GM18867 (cell line): Measurements from ENCODE around the gene RAPGEF2.
"Not testable (repeated sequence)": the region's sequence is repeated elsewhere in the genome, so short reads cannot be mapped to it uniquely, and the experiment has no call there.

Experiments
- ATAC-seq: cut with Tn5 transposase; IDR thresholded peaks from one replicate; pipeline ENCODE4 v1.9.1; 2021; ENCODE audit warnings: mild to moderate bottlenecking, moderate library complexity; ENCODE audit not compliant: unreplicated experiment

Gene RAPGEF2

DNA sequence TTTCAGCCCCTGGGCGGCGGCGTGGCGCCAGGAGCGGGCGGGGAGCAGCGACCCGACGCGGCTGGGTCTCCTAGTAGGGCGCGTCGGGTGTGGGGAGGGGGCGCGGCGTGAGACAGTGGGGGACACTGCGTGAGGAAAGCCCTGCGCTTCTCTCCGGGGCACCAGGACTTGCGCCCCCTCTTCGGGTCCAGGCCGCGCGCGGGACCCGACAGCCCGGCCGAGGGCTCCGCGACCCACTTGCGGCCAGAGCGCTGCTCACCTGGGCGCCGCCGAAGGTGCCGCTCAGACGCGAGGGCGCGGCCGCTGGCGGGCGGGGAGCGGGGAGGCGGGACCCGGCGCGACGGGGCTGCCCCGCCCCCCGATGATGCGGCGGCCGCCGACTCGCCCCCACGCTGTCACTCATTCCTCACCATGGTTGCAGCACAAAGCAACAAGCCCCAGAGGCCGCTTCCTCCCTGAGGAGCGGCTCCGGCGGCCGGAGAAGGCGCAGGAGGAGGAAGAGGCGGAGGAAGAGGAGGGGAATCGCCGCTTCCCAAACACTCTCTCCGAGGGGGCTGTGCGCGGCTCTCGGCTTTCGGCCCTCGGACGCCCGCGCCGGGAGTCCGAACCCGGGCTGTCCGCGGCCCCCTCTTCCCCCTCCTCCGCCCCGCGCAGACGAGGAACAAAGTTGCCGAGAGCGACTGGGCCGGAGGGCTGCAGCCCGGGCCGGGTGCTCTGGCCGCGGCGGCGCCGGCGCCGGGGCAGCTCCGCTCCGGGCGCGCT, at the start of gene RAPGEF2:
RAPGEF2 (plus strand) TSS at position 458 of the 762 bp plus-strand sequence. CDS start 1,084 bp downstream, outside the sequence.
- peak; percentile 80 for ATAC-seq

DNA sequence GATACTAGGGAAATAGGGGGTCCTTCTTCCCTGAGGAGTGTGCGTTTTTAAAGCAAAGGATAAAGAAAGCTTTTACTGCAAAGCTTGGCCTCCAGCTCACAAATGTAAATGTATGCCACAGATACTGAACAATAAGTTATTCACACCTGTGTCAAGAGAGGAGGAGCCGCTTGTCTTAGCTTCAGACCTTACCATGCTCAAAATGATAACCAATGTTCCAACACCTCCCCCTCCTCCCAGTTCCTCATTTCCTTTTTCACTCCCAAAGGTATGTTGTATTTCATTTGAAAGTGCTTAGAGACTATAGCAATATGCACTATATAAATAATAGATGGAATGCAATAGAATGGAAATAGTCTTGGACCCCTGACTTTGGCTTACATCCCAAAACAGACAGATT, 47.0 kb upstream of the RAPGEF2 start:
- peak; percentile 24 for ATAC-seq

GRCh38 chr4:159060161-159060560, 42.7 kb upstream of the RAPGEF2 start:
- no peak for ATAC-seq

- ATAC-seq = peak; percentile 56
Measured at GRCh38 chr4:159062381-159062780, 40.5 kb upstream of the RAPGEF2 start.

- ATAC-seq = no peak
Measured at GRCh38 chr4:159065513-159066240, 37.2 kb upstream of the RAPGEF2 start.

- ATAC-seq = not testable (repeated sequence)
Measured at GRCh38 chr4:159068139-159068538, 34.7 kb upstream of the RAPGEF2 start.

- no peak for ATAC-seq
Measured at GRCh38 chr4:159069922-159070321, 33.0 kb upstream of the RAPGEF2 start.

DNA sequence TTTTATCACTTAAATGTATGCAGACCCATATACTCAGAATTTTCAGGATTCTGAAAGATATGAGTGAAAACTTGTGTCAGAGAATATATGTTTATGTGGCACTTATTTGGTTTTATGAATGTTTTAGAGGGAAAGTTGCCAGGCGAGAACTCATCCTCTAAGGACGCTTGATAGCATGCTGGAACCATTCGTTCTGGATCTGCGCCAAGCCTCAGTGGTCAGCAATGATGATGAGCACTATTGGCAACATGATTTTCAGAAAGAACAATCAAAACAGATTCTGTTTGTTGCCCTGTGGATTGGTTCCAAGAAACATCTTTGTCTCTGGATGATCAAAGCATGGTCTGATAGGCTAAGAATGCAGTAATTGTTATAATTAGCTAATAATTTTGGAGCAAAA, 32.1 kb upstream of the RAPGEF2 start:
- ATAC-seq = no peak

- ATAC-seq = no peak
Measured at GRCh38 chr4:159071178-159071968, 31.5 kb upstream of the RAPGEF2 start.

DNA sequence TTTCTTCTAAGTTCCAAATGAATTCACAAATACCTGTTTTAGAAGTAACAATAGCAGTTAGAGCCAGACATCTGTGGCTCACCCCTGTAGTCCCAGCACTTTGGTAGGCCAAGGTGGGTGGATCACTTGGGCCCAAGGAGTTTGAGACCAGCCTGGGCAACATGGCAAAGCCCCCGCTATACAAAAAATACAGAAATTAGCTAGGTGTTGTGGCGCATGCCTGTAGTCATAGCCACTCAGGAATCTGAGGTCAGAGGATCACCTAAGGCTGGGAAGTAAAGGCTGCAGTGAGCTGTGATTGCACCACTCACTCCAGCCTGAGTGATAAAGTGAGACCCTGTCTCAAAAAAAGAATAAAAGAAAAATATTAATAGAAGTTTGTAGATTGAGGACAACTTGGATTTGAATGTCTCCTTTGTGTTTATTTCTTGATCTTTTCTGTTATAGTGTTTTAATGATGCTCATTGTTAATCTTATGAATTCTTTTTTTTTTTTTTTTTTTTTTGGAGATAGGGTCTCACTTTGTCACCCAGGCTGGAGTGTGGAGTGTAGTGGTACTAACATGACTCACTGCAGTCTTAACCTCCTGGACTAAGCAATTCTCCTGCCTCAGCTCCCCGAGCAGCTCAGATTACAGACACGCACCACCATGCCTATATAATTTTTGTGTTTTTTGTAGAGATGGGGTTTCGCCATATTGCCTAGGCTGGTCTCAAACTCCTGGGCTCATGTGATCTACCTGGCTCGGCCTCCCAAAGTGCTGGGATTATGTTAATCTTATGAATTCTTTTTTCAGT, 30.7 kb upstream of the RAPGEF2 start:
- ATAC-seq = no peak

GRCh38 chr4:159075531-159075932, 27.3 kb upstream of the RAPGEF2 start:
- no peak for ATAC-seq

DNA sequence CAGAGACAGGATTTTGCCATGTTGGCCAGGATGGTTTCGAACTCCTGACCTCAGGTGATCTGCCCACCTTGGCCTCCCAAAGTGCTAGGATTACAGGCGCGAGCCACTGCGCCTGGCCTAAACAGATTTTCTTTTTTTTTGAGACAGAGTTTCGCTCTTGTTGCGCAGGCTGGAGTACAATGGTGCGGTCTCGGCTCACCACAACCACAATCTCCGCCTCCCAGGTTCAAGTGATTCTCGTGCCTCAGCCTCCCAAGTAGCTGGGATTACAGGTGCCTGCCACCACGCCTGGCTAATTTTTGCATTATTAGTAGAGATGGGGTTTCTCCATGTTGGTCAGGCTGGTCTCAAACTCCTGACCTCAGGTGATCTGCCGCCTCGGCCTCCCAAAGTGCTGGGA, 25.9 kb upstream of the RAPGEF2 start:
- not testable (repeated sequence) for ATAC-seq

- peak; percentile 95 for ATAC-seq
Measured at GRCh38 chr4:159077702-159078495, 25.0 kb upstream of the RAPGEF2 start.

- ATAC-seq = no peak
Measured at GRCh38 chr4:159079074-159079473, 23.8 kb upstream of the RAPGEF2 start.

- ATAC-seq = no peak
Measured at GRCh38 chr4:159086606-159087005, 16.3 kb upstream of the RAPGEF2 start.

DNA sequence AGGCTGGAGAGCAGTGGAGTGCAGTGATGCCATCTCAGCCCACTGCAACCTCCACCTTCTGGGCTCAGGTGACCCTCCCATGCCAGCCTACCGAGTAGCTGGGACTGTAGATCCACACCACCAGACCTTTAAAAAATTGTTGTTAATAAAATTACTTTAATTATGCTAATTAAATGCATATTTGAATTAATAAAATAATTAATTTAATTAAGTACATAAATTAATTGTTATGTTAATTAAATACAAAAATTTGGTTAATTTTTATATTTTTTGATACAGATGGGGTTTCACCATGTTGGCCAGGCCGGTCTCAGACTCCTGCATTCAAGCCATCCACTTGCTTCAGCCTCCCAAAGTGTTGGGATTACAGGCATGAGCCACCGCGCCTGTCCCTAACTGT, 12.6 kb upstream of the RAPGEF2 start:
- ATAC-seq = no peak

- ATAC-seq = not testable (repeated sequence)
Measured at GRCh38 chr4:159094156-159094555, 8.7 kb upstream of the RAPGEF2 start.

DNA sequence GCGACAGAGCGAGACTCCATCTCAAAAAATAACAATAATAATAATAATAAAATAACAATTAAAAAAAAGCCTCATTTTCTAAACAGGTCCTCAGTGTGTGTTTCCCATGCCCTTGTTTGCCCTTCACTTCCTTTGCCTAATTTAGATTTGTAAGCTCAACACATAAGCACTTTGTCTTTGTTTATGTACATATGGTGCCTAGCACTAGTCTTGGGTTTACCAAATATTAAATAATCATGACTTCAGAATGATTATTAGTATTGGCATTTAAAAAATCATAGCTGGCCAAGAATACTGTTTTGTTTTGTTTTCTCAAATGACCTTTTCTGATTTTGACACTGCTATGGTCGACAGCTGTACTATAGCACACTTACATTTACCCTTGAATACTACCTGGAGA, 6.4 kb upstream of the RAPGEF2 start:
- ATAC-seq = no peak

DNA sequence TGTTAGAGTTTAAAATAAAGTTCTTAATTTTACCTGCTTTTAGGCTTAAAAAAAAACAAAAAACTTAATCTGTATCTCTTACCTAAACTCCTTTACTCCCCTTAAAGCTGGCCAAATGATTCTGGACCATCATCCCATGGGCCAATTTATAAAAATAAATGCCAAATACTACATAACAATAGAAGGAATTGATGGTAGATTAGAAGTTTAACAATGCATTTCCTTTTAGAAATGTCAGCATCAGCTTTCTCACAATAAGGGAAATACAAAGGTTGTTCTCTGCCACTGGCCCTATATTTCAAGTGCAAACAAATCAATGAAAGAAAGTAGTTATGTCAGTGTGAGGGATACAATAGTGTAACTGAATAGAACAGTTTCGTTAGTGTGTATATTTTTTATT, 5.7 kb upstream of the RAPGEF2 start:
- no peak for ATAC-seq

GRCh38 chr4:159097785-159098184, 5.1 kb upstream of the RAPGEF2 start:
- no peak for ATAC-seq
